SK-N-SH (cell line): ENCODE measurements around the gene PLSCR3. TPM values are rescaled to one million over a fixed set of nuclear protein-coding genes. Genes with fewer than 3 reads are reported as not detected.

Experiments used
- CTCF ChIA-PET: fragments of 300-600, 350-600 bp; formaldehyde crosslinking; extraction: SDS; loops from one replicate; lab custom pipeline; 2021; lab: Yijun Ruan, JAX
- POLR2A ChIA-PET: fragments of 350-600 bp; sonication (Branson Sonifier 250); formaldehyde crosslinking; extraction: SDS; loops from one replicate; lab custom pipeline; 2020; ENCODE audit warnings: antibody characterized with exemption, inconsistent platforms; lab: Yijun Ruan, JAX
- DNase-seq: peaks from one replicate; pipeline ENCODE4 v3.0.0; 2012
- H2AFZ ChIP-seq: fragments of 200-600 bp; sonication (generic); 2 replicates; pipeline ENCODE4 v1.8.1; 2016; ENCODE audit warnings: antibody characterized with exemption, mild to moderate bottlenecking, low read depth
- H3F3A ChIP-seq: fragments of 200-600 bp; sonication (generic); replicated peaks from 2 replicates; pipeline ENCODE3; 2016; ENCODE audit warnings: antibody characterized with exemption, mild to moderate bottlenecking; ENCODE audit not compliant: insufficient read depth
- H3K27ac ChIP-seq, 2 experiments: fragments of 200-500 bp in 1 of 2; fragments of 200-600 bp in 1 of 2; sonication (Bioruptor generic) in 1 of 2; sonication (generic), shearing (Covaris generic) in 1 of 2; 2 replicates each; pipeline versions ENCODE4 v1.5.1 to v1.6.1; 2014 to 2016; ENCODE audit warnings: low read depth in 2 of 2, inconsistent platforms in 1 of 2, low read length in 1 of 2, mild to moderate bottlenecking in 1 of 2, mixed read lengths in 1 of 2
- H3K27me3 ChIP-seq: fragments of 200-600 bp; sonication (generic), shearing (Covaris generic); 2 replicates; pipeline ENCODE4 v1.6.1; 2016; ENCODE audit warnings: mixed run types; ENCODE audit not compliant: insufficient read depth
- H3K36me3 ChIP-seq, 2 experiments: fragments of 200-500 bp in 1 of 2; fragments of 200-600 bp in 1 of 2; sonication (Bioruptor generic) in 1 of 2; sonication (generic) in 1 of 2; replicated peaks in 1 of 2; 2 replicates each; pipeline versions ENCODE3 to v1.5.1; 2014 to 2016; ENCODE audit warnings: low read length in 1 of 2, mild to moderate bottlenecking in 1 of 2; ENCODE audit not compliant: insufficient read depth in 2 of 2, control insufficient read depth in 1 of 2
- H3K4me1 ChIP-seq, 2 experiments: fragments of 200-500 bp in 1 of 2; fragments of 200-600 bp in 1 of 2; sonication (Bioruptor generic) in 1 of 2; sonication (generic), shearing (Covaris generic) in 1 of 2; 2 replicates each; pipeline versions ENCODE4 v1.5.1 to v1.6.1; 2014 to 2016; ENCODE audit warnings: low read depth in 1 of 2, low read length in 1 of 2, mixed run types in 1 of 2; ENCODE audit not compliant: insufficient read depth in 2 of 2, control insufficient read depth in 1 of 2
- H3K4me2 ChIP-seq: fragments of 200-600 bp; sonication (generic), shearing (Covaris generic); 2 replicates; pipeline ENCODE4 v1.6.1; 2017; ENCODE audit warnings: mixed run types
- H3K4me3 ChIP-seq, 2 experiments: fragments of 200-500 bp in 1 of 2; fragments of 200-600 bp in 1 of 2; sonication (Bioruptor generic) in 1 of 2; sonication (generic), shearing (Covaris generic) in 1 of 2; 2 replicates each; pipeline versions ENCODE4 v1.5.1 to v1.8.1; 2014 to 2016; ENCODE audit warnings: low read depth in 2 of 2, inconsistent platforms in 1 of 2, low read length in 1 of 2, mild to moderate bottlenecking in 1 of 2, mixed read lengths in 1 of 2, moderate library complexity in 1 of 2
- H3K79me2 ChIP-seq: fragments of 200-600 bp; sonication (generic); 2 replicates; pipeline ENCODE4 v1.8.1; 2017; ENCODE audit warnings: mild to moderate bottlenecking; ENCODE audit not compliant: insufficient read depth
- H3K9ac ChIP-seq: fragments of 200-600 bp; sonication (generic); 2 replicates; pipeline ENCODE4 v1.6.1; 2017; ENCODE audit warnings: mixed run types
- H3K9me2 ChIP-seq: fragments of 200-600 bp; sonication (generic); 2 replicates; pipeline ENCODE4 v1.6.1; 2017; ENCODE audit warnings: mixed run types
- H3K9me3 ChIP-seq: fragments of 200-600 bp; sonication (generic); 2 replicates; pipeline ENCODE4 v1.6.1; 2017; ENCODE audit warnings: mixed run types, mild to moderate bottlenecking, moderate library complexity
- H4K20me1 ChIP-seq: fragments of 200-600 bp; sonication (generic); 2 replicates; pipeline ENCODE4 v1.6.1; 2017; ENCODE audit warnings: mild to moderate bottlenecking, mixed run types; ENCODE audit not compliant: insufficient read depth
- FOSL2 ChIP-seq: IDR thresholded peaks from 2 replicates; pipeline ENCODE4 v1.4.0; 2012; ENCODE audit warnings: low read depth, mild to moderate bottlenecking, moderate library complexity, borderline replicate concordance
- FOXM1 ChIP-seq: IDR thresholded peaks from 2 replicates; pipeline ENCODE4 v1.4.0; 2012; ENCODE audit warnings: low read depth, mild to moderate bottlenecking
- GABPA ChIP-seq: IDR thresholded peaks from 2 replicates; pipeline ENCODE4 v1.4.0; 2012; ENCODE audit warnings: low read depth, mild to moderate bottlenecking
- MXI1 ChIP-seq: IDR thresholded peaks from 2 replicates; pipeline ENCODE4 v1.6.1; 2012; ENCODE audit warnings: mild to moderate bottlenecking, low read depth, low read length, improper control_type of control experiment
- RFX5 ChIP-seq: IDR thresholded peaks from 2 replicates; pipeline ENCODE4 v1.6.1; 2012; ENCODE audit warnings: mild to moderate bottlenecking, improper control_type of control experiment, low read length
- WGBS: methylation state at CpG from one replicate; pipeline ENCODE4 v1.1.6; 2017; ENCODE audit warnings: low lambda C conversion rate; 5-methylcytosine and 5-hydroxymethylcytosine counted together
- polyA plus RNA-seq, 3 experiments: library from polyadenylated mRNA; depleted of rRNA; stranded (reverse); fragments of >200 nt; gene quantifications; 2 replicates each; pipeline ENCODE4 v1.2.3, GENCODE V29; 2012
- TF ChIP-seq, protein P1 (sequence below): IDR thresholded peaks from 2 replicates; pipeline ENCODE4 v1.6.1; 2012; ENCODE audit warnings: mild to moderate bottlenecking, low read depth, low read length, moderate library complexity
- TF ChIP-seq, protein P2 (sequence below): IDR thresholded peaks from 2 replicates; pipeline ENCODE4 v1.4.0; 2012; ENCODE audit warnings: low read depth, borderline replicate concordance

PLSCR3 gene
- polyA plus RNA-seq, 1 of the 3 experiments (the other 2 are of a cell fraction): 95.0 TPM

DNA sequence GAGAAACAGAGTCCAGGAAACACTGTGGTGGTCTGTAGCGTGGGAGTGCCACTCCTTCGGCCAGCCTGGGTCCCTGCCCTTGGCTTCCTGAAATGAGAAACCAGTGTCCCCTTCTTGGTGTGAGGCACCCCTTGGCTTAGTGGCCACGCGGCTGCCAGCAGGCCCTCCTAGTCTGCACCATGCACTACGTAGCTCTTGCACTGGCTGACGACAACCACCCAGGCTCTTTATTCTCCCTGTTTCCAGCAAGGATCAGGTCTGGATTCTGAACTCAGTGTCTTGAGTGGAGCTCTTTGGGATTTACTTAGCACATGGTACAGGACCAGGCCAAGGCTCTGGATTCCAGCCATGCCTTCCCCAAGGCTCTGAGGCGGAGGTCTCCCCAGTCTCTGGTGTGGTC, 33.2 kb upstream of the PLSCR3 start:
- Histone ChIP-seq H3K36me3 (no peaks in the 10 kb centered on the region), H3K4me1 (no peaks in the 10 kb centered on the region), H4K20me1 (no peaks in the 10 kb centered on the region), H3K27ac (no peak overlapping the region), H2AFZ (no peak overlapping the region), H3K9ac (no peak overlapping the region), H3K4me3 (no peak overlapping the region), H3K9me3 (no peaks in the 10 kb centered on the region), H3F3A (no peaks in the 10 kb centered on the region), H3K4me2 (no peak overlapping the region), H3K9me2 (no peaks in the 10 kb centered on the region), H3K27me3 (no peaks in the 10 kb centered on the region), H3K79me2 (no peaks in the 10 kb centered on the region)
- no peak for DNase-seq
- WGBS: 84% methylated on average over 7 of the region's 7 CpGs
- ChIA-PET POLR2A (no interaction called here), CTCF (interaction anchor here (0.6 to 1.6 kb wide), 2 partner anchors 9 to 71 kb away, joined by 3 to 7 read pairs; no protein-coding TSS in a partner anchor)
- TF ChIP-seq, protein P1, sequence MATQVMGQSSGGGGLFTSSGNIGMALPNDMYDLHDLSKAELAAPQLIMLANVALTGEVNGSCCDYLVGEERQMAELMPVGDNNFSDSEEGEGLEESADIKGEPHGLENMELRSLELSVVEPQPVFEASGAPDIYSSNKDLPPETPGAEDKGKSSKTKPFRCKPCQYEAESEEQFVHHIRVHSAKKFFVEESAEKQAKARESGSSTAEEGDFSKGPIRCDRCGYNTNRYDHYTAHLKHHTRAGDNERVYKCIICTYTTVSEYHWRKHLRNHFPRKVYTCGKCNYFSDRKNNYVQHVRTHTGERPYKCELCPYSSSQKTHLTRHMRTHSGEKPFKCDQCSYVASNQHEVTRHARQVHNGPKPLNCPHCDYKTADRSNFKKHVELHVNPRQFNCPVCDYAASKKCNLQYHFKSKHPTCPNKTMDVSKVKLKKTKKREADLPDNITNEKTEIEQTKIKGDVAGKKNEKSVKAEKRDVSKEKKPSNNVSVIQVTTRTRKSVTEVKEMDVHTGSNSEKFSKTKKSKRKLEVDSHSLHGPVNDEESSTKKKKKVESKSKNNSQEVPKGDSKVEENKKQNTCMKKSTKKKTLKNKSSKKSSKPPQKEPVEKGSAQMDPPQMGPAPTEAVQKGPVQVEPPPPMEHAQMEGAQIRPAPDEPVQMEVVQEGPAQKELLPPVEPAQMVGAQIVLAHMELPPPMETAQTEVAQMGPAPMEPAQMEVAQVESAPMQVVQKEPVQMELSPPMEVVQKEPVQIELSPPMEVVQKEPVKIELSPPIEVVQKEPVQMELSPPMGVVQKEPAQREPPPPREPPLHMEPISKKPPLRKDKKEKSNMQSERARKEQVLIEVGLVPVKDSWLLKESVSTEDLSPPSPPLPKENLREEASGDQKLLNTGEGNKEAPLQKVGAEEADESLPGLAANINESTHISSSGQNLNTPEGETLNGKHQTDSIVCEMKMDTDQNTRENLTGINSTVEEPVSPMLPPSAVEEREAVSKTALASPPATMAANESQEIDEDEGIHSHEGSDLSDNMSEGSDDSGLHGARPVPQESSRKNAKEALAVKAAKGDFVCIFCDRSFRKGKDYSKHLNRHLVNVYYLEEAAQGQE: no peak
- TF ChIP-seq GABPA (no peak), MXI1 (no peak)

DNA sequence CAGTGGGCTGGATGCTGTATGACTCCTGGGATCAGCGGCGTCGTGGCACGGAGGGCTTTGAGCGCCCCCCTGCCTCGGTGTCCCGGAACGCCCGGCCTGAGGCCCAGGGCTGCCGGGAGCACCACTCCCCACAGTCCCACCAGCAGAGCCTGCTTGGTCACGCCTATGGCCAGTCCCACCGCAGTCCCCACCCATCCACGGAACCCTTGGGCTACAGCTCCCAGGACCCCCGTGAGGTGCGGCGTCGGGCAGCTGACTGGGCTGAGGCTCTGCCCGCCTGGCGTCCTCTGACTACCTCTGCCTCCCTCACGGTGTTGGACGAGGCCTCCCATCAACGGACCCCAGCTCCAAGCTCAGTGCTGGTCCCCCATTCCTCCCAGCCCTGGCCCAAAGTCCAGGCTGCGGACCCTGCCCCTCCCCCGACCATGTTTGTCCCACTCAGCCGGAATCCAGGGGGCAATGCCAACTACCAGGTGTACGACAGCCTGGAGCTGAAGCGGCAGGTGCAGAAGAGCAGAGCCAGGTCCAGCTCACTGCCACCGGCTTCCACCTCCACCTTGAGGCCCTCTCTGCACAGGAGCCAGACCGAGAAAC, 32.7 kb upstream of the PLSCR3 start:
- POLR2A ChIA-PET: no interaction called here

More for the DNA sequence above, 32.7 kb upstream of the PLSCR3 start:
- TF ChIP-seq RFX5 (no peak), MXI1 (no peak), FOSL2 (no peak), FOXM1 (no peak)
- TF ChIP-seq, protein P1: no peak
- TF ChIP-seq, protein P2, sequence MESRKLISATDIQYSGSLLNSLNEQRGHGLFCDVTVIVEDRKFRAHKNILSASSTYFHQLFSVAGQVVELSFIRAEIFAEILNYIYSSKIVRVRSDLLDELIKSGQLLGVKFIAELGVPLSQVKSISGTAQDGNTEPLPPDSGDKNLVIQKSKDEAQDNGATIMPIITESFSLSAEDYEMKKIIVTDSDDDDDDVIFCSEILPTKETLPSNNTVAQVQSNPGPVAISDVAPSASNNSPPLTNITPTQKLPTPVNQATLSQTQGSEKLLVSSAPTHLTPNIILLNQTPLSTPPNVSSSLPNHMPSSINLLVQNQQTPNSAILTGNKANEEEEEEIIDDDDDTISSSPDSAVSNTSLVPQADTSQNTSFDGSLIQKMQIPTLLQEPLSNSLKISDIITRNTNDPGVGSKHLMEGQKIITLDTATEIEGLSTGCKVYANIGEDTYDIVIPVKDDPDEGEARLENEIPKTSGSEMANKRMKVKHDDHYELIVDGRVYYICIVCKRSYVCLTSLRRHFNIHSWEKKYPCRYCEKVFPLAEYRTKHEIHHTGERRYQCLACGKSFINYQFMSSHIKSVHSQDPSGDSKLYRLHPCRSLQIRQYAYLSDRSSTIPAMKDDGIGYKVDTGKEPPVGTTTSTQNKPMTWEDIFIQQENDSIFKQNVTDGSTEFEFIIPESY: no peak
- Histone ChIP-seq H3K27ac (no peak overlapping the region), H3K9me3 (no peaks in the 10 kb centered on the region), H3K9ac (no peak overlapping the region), H2AFZ (no peak overlapping the region), H3K4me2 (no peak overlapping the region), H3K4me1 (no peaks in the 10 kb centered on the region), H3F3A (no peaks in the 10 kb centered on the region), H3K27me3 (no peaks in the 10 kb centered on the region), H3K4me3 (no peak overlapping the region), H4K20me1 (no peaks in the 10 kb centered on the region), H3K79me2 (no peaks in the 10 kb centered on the region), H3K36me3 (no peaks in the 10 kb centered on the region), H3K9me2 (no peaks in the 10 kb centered on the region)
- DNase-seq: no peak
- CTCF ChIA-PET: interaction anchor here (0.6 to 1.6 kb wide), 2 partner anchors 10 to 71 kb away, joined by 3 to 7 read pairs; no protein-coding TSS in a partner anchor
- WGBS: 88% methylated on average over 8 of the region's 29 CpGs
